ENCODE data around the gene SEC24C.
"Not testable (repeated sequence)": the region's sequence is repeated elsewhere in the genome, so short reads cannot be mapped to it uniquely, and the experiment has no call there.

SEC24C gene

DNA sequence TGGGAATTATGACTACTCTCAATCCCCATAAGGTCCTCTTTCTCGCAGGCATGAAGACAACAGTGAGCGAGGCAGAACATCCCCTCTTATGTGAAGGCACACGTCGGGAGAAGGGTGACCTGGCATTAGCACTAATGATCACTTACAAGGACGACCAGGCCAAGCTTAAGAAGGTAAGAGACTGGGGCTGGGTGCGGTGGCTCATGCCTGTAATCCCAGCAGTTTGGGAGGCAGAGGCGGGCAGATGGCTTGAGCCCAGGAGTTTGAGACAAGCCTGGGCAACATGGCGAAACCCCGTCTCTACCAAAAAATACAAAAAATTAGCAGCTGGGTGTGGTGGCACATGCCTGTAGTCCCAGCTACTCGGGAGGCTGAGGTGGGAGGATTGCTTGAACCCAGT is 51.3 kb downstream of the SEC24C start:
- DNase-seq: not testable (repeated sequence)

DNA sequence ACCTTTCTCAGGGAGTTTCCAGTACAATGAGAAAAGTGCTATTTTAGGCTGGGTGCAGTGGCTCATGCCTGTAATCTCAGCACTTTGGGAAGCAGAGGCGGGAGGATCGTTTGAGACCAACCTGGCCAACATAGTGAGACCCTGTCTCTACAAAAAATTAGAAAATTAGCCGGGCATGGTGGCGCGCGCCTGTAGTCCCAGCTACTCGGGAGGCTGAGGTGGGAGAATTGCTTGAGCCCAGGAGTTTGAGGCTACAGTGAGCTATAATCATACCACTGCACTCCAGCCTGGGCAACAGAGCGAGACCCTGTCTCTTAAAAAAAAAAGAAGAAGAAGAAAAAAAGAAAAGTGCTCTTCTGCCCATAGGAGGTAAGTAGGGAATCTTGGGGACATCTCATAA is 51.9 kb downstream of the SEC24C start:
- not testable (repeated sequence) for DNase-seq

GRCh38 chr10:73796766-73797165 is 52.6 kb downstream of the SEC24C start:
- DNase-seq: no peak

DNA sequence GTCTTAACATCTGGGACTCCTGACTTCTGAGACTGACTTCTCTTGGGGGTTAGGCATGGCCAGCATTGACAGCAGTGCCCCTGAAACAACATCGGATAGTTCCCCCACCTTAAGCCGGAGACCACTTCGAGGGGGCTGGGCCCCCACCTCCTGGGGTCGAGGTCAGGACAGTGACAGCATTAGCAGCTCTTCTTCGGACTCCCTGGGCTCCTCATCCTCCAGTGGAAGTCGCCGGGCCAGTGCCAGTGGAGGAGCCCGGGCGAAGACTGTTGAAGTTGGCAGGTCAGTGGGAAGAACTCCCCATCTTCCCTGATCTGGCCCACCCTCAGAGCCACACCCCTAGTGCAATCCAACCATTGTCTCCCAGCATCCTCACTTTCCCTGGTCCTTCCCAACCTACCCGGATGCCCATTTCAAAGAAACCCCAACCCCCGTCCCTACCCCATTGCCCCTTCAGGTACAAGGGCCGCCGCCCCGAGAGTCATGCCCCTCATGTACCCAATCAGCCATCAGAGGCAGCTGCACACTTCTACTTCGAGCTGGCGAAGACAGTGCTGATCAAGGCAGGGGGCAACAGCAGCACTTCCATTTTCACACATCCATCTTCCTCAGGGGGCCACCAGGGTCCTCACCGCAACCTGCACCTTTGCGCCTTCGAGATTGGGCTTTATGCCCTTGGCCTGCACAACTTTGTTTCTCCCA is 53.3 kb downstream of the SEC24C start:
- no peak for DNase-seq

DNA sequence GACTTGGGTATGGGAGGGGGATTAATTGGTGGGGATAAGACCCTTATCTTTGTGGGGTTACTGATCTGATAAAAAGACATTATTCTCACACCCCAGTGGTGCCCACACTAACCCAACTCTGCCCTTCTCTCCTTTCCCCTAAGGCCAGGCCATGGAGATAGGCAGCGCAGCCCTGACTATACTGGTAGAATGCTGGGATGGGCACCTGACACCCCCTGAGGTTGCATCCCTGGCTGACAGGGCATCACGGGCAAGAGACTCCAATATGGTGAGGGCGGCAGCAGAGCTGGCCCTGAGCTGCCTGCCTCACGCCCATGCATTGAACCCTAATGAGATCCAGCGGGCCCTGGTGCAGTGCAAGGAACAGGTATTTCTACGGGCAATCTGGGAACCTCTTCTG is 53.9 kb downstream of the SEC24C start:
- no peak for DNase-seq

- DNase-seq: no peak
Measured at GRCh38 chr10:73798927-73799560, 54.9 kb downstream of the SEC24C start.

DNA sequence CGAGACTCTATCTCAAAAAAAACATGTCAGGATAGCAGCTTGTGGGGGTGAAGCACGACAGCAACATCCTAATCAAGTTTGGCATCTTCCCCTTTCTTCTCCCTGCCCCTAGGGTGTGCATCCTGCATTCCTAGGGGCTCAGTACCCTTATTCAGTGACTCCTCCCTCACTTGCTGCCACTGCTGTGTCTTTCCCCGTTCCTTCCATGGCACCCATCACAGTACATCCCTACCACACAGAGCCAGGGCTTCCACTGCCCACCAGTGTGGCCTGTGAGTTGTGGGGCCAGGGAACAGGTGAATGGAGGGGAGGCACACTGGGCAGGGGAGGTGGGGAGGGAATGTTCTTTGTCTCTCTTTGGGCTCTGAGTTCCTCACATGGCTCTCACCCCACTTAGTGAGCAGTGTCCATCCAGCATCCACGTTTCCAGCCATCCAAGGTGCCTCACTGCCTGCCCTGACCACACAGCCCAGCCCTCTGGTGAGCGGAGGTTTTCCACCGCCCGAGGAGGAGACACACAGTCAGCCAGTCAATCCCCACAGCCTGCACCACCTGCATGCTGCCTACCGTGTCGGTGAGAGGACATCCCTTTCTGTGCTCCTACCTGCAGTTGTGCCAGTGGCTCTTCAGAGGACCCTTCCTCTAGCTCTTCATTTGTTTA is 55.9 kb downstream of the SEC24C start:
- DNase-seq: no peak

- DNase-seq: no peak
Measured at GRCh38 chr10:73800560-73801252, 56.5 kb downstream of the SEC24C start.

DNA sequence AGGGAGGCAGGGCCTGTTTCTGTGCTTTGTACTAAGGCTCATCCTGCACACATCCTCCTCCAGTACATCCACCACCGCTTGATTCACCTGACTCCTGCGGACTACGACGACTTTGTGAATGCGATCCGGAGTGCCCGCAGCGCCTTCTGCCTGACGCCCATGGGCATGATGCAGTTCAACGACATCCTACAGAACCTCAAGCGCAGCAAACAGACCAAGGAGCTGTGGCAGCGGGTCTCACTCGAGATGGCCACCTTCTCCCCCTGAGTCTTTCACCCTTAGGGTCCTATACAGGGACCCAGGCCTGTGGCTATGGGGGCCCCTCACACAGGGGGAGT is 57.0 kb downstream of the SEC24C start:
- DNase-seq: no peak

DNA sequence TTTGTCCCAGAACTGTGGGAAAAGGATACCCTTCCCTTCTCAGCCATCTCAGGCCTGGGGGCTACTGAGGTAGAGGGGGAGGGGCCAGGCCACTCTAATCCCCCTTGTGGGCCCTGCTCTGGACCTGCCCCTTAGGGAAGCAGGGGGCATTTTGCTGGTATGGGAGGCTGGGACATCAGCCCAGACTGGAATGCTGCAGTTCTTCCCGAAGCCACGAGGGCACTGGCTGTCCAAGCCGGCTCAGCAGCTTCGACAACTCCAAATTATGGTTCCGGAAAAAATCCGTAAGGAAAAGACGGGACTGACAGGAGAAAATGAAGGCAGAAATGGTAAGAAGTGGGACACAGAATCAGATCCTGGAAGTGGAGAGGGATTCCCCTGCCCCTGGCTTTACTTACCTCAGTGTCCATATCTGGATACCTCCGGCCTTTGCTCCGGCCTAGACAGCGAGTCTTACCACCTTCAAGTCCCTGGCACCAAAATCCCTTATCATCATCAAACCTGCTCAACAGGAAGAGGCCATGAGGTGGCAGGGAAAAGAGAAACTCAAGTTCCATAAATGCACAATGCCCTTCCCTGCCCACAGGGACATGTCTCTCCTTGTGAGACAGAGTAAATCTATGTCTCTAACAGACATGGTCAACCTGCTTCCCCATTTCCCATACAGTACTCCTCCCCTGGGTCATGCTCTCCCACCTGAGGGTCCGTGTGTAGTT is 58.3 kb downstream of the SEC24C start:
- DNase-seq: no peak

GRCh38 chr10:73803680-73804286 is 59.6 kb downstream of the SEC24C start:
- no peak for DNase-seq

DNA sequence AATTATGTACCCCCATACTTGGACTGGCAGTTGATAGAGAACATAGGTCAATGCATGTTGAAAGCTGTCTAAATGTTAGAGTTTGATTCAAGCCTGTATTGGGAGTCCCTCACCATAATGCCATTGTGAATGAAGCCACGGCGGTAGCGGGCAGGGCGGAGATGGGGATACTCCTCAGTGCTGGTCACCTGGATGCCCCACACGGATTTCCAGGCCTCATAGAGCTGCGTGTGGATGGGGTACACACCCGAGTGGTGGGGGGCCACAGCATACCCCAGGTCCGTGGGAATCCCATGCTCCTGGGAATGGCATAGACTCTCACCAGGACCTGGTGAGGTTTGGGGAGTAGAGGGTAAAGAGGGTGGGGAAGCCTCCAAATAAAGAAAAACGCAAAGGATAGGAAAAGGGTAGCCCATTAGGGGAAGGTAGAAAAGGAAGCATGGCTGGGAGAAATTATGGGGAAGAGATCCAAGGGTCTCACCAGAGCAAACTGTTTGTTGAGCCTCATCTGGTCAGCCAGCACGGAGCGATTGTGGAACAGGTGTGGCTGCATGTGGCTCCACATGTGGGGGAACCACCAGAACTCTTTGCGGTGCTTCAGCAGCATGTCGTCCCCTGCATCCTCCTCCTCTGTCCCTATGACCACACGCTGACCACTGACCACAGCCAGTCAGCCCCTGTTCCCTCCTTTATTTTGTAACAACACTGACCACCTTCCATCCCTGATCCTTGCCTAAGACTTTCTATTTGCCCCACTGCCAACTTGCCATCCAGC is 62.2 kb downstream of the SEC24C start:
- no peak for DNase-seq

DNA sequence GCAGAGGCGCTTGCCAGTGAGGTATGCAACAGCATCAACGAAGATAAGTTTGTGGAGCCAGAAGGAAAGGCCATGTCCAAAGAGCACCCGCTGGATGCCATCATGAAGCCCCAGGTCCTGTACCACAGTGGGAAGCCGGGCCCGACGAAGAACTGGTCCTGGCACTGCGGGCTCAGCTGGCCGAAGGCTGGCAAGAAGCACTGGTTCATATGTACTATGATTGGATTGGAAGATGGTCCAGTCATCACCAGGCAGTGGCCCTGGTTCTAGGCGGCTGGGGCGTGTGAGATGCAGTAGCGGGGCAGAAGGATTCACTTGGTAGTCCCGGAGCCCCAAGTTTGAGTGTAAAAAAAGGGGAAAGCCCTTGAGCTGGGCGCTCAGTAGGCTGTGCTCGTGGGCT is 63.3 kb downstream of the SEC24C start:
- DNase-seq: no peak

DNA sequence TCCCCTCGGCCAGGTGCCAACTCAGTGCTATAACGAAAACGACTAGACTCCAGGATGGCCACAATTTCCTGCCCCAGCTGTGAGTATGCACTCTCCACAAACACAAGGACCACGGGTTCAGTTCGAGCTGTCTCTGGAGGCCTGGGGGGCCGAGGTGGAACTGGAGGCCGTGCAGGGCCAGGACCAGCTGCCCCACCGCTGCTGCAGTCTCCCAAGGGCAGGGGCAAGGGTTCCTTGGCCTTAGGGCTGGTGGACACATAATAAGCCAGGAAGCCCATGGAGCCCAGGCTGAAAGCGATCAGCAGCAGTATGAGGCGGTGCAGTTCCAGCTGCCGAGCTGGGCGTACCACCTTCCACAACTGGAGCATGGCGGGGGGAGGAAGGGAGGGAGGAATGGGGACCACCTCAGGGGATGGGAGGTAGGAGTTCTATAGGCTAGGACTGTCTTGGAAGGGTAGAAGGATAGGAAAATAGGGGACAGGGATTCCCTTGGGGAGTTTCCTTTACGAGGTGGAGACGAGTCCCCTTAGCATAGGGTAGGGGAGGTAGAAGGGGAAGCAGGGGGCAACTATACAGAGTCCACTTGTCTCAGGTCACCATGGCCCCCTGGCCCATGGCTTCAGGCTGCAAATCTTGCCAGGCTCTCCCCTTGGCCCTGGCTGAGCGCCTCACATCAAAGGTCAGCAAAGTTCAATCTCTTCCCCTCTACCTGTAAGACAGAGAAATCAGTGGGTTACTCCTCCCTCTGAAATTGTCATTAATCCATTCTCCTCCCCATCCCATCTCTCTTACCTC is 64.0 kb downstream of the SEC24C start:
- no peak for DNase-seq

GRCh38 chr10:73809061-73809818 is 65.1 kb downstream of the SEC24C start:
- DNase-seq: no peak

GRCh38 chr10:73810358-73810734 is 66.2 kb downstream of the SEC24C start:
- DNase-seq: no peak

DNA sequence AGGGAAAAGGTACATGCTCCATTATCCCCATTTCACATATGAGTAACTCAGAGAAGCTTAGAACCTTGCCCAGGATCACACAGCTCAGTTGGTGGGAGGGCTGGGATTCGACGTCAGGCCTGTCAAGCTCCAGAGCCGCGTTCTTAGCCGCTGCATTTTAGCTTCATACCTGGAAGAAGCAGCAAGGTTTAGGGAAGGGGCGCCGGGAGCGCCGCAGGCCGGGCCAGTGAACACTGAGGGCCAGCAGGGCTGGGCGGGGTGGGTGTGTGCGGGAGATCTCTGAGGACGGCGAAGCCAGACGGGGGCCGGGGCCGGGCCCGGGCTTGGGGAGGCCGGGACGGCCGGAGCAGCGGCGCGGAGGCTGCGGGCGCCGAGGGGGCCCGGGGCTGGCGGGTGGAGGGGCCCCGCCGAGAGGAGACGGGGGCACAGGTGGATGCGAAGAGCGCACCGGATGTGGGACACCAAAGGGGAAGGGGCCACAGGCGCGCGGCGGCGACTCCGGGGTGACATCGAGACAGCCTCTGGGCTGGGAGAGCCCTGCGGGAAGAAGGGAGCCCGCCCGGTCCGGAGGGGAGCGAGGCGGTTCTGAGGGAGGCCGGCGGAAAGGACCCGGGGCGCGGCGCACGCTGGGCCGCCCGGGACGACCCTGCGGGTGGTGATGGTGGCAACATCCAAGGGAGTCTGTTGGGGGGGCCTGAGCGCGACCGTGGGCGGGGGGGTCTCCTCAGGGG is 66.7 kb downstream of the SEC24C start:
- DNase-seq: no peak

DNA sequence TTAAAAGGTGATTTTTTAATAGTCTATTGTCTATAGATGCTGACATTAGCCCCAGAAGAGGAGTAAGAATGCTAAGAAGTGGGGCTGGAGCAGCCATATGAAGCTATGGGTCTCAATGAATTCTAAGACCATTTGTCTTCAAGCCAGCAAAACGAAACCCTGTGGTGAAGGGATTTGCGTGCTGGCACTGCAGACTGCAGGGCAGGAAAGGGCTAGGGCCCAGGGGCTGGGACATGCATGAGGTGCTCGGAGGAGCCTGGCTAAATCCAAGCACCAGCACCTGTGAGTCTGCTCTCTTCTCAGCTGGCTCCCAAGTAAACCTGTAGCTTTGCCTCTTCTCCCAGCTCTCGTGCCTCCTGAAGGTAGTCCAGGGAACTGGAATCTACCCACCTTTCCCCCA is 68.5 kb downstream of the SEC24C start:
- no peak for DNase-seq

- no peak for DNase-seq
Measured at GRCh38 chr10:73813333-73813732, 69.2 kb downstream of the SEC24C start.
